Erythroblast (primary cell): ENCODE data around the gene UBTFL1.
"Not testable (repeated sequence)": the region's sequence is repeated elsewhere in the genome, so short reads cannot be mapped to it uniquely, and the experiment has no call there.

Experiments
- GATA1 ChIP-seq: IDR thresholded peaks from 2 replicates; pipeline ENCODE4 v1.6.1; 2011; ENCODE audit warnings: low read depth, mild to moderate bottlenecking, control low read depth, low read length, moderate library complexity
- POLR2A ChIP-seq: IDR thresholded peaks from 2 replicates; pipeline ENCODE4 v1.6.1; 2011; ENCODE audit warnings: mild to moderate bottlenecking, low read length

GRCh38 chr11:90088731-90089130 is 3.0 kb downstream of the UBTFL1 start:
- not testable (repeated sequence) for TF ChIP-seq POLR2A, GATA1
